ENCODE measurements around the gene L3MBTL4. TPM values are rescaled to one million over a fixed set of nuclear protein-coding genes. Genes with fewer than 3 reads are reported as not detected.

Gene L3MBTL4
- total RNA-seq, 1 donor from 2014 or later = 8.5 TPM

GRCh38 chr18:6251084-6251483 lies 163.6 kb downstream of the L3MBTL4 start:
- no peak for DNase-seq (ENCODE audit: low spot score)

- DNase-seq (ENCODE audit: low spot score) = no peak
Measured at GRCh38 chr18:6249788-6250187, 164.9 kb downstream of the L3MBTL4 start.

GRCh38 chr18:6249170-6249569 lies 165.5 kb downstream of the L3MBTL4 start:
- no peak for DNase-seq (ENCODE audit: low spot score)

GRCh38 chr18:6248017-6248416 lies 166.7 kb downstream of the L3MBTL4 start:
- no peak for DNase-seq (ENCODE audit: low spot score)

GRCh38 chr18:6242004-6242403 lies 172.7 kb downstream of the L3MBTL4 start:
- no peak for DNase-seq (ENCODE audit: low spot score)

- DNase-seq (ENCODE audit: low spot score) = no peak
Measured at GRCh38 chr18:6239716-6240115, 175.0 kb downstream of the L3MBTL4 start.

- no peak for DNase-seq (ENCODE audit: low spot score)
Measured at GRCh38 chr18:6236258-6236657, 178.5 kb downstream of the L3MBTL4 start.

GRCh38 chr18:6222271-6222670 lies 192.4 kb downstream of the L3MBTL4 start:
- no peak for DNase-seq (ENCODE audit: low spot score)

- no peak for DNase-seq (ENCODE audit: low spot score)
Measured at GRCh38 chr18:6221602-6222014, 193.1 kb downstream of the L3MBTL4 start.

GRCh38 chr18:6220129-6220528 lies 194.6 kb downstream of the L3MBTL4 start:
- no peak for DNase-seq (ENCODE audit: low spot score)

- DNase-seq (ENCODE audit: low spot score) = no peak
Measured at GRCh38 chr18:6219116-6219717, 195.5 kb downstream of the L3MBTL4 start.

GRCh38 chr18:6215888-6216287 lies 198.8 kb downstream of the L3MBTL4 start:
- no peak for DNase-seq (ENCODE audit: low spot score)

- no peak for DNase-seq (ENCODE audit: low spot score)
Measured at GRCh38 chr18:6211174-6211504, 203.6 kb downstream of the L3MBTL4 start.

GRCh38 chr18:6210349-6211173 lies 204.2 kb downstream of the L3MBTL4 start:
- DNase-seq (ENCODE audit: low spot score) = no peak

- no peak for DNase-seq (ENCODE audit: low spot score)
Measured at GRCh38 chr18:6207941-6208340, 206.8 kb downstream of the L3MBTL4 start.

GRCh38 chr18:6207116-6207515 lies 207.6 kb downstream of the L3MBTL4 start:
- no peak for DNase-seq (ENCODE audit: low spot score)

- no peak for DNase-seq (ENCODE audit: low spot score)
Measured at GRCh38 chr18:6205706-6206105, 209.0 kb downstream of the L3MBTL4 start.

- DNase-seq (ENCODE audit: low spot score) = no peak
Measured at GRCh38 chr18:6204476-6204875, 210.2 kb downstream of the L3MBTL4 start.

- DNase-seq (ENCODE audit: low spot score) = peak; percentile 53
Measured at GRCh38 chr18:6203791-6204190, 210.9 kb downstream of the L3MBTL4 start.

- no peak for DNase-seq (ENCODE audit: low spot score)
Measured at GRCh38 chr18:6202861-6203260, 211.8 kb downstream of the L3MBTL4 start.

GRCh38 chr18:6200204-6200774 lies 214.4 kb downstream of the L3MBTL4 start:
- no peak for DNase-seq (ENCODE audit: low spot score)

GRCh38 chr18:6199777-6200176 lies 214.9 kb downstream of the L3MBTL4 start:
- DNase-seq (ENCODE audit: low spot score) = no peak

- DNase-seq (ENCODE audit: low spot score) = no peak
Measured at GRCh38 chr18:6198585-6198984, 216.1 kb downstream of the L3MBTL4 start.
